GM21529 (cell line): ENCODE measurements around the gene KRTAP19-8.

Experiments
- ATAC-seq: cut with Tn5 transposase; IDR thresholded peaks from one replicate; pipeline ENCODE4 v1.9.1; 2021; ENCODE audit not compliant: unreplicated experiment

The KRTAP19-8 gene

DNA sequence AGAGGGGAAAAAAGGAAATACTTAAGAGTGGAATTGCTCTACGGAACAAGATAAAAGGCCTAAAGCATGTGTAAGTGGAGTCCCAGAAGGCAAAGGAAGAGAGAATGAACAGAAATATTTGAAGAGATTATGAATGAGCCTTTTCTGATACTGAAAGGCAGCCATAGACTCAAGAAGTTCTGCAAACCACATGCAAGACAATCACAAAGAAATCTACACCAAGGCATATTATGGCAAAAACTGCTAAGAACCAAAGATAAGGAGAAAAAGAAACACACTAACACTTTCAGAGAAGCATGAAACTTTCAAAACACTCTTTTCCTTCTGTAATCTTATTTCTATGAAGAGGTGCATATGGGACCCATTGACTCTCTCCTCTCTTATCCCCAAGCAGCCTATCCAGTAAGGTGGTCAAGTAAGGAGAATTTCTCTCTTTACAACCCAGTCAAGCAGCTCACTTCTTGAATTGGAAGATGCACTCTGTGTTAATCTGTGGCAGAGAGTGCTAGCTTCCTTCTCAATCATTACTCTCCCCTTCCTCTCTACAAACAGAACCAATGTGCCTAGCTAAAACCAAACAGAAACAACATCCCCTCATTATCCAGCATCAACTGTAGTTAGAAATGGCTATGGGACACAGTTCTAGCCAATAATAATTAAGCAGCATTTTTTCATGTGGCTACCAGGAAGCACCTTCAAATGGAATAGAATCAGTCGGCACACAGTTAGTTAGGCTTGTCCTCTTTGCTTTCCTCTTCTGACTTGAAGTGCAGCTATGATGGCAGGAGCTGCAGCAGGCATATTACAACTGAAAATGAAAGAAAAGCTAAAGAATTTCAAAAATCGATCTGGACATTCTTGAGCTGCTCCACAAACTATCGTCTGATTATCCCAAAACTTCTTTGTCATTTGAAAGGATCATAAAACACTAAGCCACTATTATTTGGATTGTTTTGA, 25.9 kb downstream of the KRTAP19-8 start:
- no peak for ATAC-seq

DNA sequence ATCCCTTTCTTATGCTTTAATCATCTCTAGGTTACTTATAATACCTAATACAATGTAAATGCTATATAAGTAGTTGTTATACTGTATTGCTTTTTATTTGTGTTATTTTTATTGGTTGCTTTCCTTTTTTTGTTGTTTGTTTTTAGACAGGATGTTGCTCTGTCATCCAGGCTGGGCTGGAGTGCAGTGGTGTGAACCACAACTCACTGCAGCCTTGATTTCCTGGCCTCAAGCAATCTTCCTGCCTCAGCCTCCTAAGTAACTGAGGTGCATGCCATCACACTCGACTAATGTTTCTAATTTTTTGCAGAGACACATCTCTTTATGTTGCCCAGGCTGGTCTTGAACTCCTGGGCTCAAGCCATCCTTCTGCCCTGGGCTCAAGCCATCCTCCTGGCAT, 26.9 kb downstream of the KRTAP19-8 start:
- ATAC-seq: no peak

DNA sequence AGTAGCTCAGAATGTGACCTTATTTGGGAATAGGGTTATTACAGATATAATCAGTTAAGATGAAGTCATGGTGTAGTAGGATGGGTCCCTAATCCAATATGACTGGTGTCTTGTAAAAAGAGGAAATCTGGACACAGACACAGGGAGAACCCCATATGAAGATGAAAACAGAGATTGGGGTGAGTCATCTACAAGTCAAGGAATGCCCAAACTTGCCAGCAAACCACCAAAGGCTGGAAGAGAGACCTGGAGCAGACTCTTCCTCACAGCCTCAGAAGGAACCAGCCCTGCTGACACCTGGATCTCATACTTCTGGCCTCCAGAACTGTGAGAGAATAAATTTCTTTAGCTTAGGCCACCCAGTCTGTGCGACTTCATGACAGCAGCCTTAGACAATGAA, 29.9 kb downstream of the KRTAP19-8 start:
- no peak for ATAC-seq

DNA sequence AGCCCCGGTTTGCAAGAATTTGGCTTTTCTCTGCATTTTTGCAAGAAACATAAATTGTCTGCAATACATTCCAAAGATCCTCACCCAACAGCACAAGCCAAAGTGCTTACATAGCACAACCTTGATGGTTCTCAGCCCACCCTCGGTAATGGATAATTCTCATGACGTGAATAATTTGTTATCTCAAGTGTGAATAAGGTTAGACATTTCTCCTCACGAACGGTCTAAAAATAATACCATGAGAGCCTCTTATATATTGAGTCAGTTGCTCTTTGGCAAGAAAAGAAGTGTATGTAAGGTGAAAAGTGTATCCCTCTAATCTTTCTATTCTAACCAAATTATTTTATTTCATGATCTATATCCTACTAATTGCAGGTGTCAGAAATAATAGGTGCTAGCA, 33.3 kb downstream of the KRTAP19-8 start:
- no peak for ATAC-seq

DNA sequence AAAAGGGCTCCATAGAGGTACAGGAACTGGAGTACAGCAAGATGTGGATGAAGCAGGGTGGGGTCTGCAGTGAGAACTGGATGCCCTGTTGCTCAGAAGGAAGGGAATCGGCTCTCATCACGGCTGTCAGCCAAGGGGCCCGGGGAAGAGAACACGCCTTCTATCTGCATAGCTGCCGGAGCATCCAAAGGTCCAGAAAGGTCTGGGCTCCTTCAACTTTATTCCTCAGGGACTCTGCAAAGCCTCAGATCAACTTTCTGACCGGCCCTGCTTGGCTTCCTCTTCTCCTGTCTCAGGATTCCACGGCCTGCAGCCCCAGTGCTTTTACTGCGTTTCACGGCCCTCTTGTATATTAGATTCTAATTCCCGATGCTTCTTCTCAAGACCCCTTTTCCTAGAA, 34.8 kb downstream of the KRTAP19-8 start:
- no peak for ATAC-seq

DNA sequence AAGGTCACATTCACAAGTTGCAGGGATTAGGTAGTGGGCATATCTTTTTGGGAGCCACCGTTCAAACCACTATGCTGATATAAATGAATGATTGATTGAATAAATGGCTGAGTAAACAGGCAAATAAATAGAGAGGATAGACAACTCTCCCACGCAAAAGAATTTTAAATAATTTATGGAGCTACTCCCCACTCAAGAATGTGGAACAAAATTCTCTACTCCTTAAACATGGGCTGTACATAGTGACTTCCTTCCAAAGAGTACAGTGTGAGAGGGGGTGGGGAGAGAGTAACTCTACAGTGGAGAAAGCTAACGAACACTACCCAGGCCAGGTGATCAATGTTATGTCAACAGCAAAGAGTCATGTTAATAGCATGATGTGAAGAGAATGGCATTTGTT, 40.7 kb downstream of the KRTAP19-8 start:
- ATAC-seq: no peak

DNA sequence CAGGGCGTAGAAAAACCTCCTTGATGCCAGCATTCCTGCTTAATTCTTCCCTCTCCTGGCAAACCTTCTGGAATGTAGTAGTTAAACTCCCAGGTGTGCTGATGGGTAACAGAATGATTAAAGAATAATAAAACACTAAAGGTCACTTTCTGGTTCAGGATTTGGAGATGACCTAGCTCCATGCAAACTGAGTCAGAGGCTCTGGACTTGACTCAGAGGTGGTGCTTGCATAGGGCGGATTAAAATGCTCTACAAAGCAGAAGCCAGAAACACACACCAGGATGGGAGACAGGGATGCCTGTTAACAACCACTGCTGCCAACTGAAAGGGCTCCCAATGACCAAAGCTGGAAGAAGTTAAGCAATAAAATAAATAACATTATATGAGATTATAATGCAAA, 41.5 kb downstream of the KRTAP19-8 start:
- ATAC-seq: no peak

DNA sequence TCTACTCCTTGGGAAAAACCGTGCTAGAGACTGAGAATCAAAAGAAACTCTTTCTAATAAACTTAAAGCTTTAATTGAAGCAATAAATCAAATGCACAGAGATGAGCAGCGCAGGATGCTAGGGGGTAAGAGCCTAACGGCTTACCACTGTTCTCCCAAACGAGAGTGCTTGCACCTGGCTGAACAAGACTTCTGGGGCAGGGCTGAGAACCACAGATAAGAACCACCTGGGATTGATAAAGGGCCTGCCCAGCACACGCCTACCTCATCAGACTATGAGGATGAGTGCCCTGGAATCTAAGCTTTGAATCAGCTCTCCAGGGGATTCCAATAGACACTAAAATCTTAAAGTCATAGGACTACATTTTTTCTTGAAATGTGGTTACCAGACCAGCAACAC, 43.3 kb downstream of the KRTAP19-8 start:
- no peak for ATAC-seq

DNA sequence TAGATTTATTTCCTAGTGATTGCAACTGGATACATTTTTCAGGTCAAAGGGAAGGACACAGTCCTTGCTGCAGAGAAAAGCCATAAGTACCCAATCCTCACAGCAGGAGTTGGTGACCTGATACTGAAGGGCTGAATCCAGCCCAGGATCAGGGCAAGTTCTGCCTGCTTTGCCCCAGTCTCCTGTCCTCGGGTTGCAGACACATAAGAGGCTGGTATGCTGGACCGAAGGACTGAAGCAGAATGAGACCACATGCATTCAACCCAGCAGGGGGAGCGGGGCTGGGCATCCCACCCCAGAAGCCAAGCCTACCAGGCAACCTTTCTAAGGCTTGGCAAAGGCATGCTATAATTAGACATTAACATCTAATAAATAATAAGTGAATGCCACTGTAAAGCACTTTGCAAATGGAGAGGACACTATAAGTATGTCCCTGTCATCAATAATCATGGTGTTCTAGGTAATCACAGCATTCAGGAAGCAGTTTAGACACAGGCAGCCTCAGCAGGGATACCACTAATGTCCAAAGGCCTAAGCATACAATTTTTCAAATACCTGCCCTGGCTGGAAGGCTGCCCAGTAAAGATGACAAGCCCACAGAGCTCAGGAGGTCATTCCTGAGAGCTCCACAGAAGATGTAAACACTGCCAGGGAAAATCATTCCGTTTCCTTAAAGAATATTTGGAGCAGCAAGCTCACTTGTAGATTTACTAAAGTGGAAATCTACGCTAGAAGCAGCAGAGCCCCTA, 47.6 kb downstream of the KRTAP19-8 start:
- no peak for ATAC-seq

DNA sequence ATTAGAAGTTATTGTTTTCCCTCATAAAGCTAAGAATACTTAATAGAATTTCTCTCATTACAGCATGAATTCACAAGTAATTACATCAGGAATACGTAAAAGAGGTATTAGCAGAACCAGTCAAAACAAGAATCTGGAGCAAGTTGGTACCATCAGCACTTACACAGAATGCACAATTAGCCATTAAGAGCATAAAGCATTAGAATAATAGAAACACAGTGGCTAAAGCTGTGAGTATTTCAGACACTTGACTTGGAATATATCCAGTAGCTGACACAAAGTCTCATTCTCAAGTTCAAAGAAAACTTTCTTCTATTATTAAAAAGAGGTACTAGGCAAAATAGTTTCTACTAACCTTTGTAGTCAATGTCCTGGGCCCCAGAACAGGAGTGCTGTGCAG, 49.6 kb downstream of the KRTAP19-8 start:
- ATAC-seq: no peak
